GM19463 (cell line): ENCODE results near the gene MPC1.

ENCODE experiments used
- ATAC-seq: cut with Tn5 transposase; IDR thresholded peaks from one replicate; pipeline ENCODE4 v1.9.1; 2021; ENCODE audit warnings: mild to moderate bottlenecking, moderate library complexity; ENCODE audit not compliant: unreplicated experiment

The MPC1 gene

GRCh38 chr6:166382933-166383801 is at the start of gene MPC1:
MPC1 (minus strand) TSS chr6:166382940; CDS start chr6:166382876, 64 bp downstream.
- ATAC-seq = peak; percentile 87

- ATAC-seq = no peak
These were observed 47.5 kb upstream of the MPC1 start for GRCh38 chr6:166430269-166430668.

GRCh38 chr6:166424431-166424830 is 41.7 kb upstream of the MPC1 start:
- ATAC-seq = no peak

- no peak for ATAC-seq
These were observed 41.0 kb upstream of the MPC1 start for GRCh38 chr6:166423781-166424180.

DNA sequence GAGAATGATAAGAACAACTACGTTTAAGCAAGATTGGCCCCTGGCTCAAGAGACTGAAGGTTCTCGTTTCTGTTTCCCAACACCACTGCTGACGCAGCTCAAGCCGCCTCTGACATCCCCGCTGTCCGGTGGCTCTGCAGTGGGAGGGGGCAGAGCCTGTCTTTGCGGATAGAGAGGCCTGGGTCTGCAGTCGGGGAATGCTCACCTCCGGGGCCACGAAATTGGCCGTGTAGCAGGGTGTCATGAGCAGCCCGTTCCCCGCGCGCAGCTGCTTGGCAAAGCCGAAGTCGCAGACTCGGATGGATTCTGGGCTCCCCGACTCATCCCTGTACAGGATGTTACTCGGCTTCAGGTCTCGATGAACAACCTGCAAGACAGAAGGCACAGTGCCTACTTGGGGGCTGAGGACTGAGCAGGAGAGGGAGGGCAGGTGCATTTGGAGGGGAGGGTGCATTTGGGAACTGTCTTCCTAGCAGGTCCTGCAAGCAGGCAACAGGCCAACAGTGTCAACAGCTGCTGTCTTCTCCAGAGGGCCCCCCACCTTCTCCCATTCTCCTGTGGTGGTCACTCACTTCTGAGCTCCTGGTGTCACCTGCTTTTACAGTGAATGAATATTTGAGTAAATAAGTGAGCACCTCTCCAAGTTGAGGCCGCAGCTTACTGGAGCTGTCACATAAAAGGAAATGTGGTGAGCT is 40.5 kb upstream of the MPC1 start:
- no peak for ATAC-seq

GRCh38 chr6:166422201-166422940 is 39.6 kb upstream of the MPC1 start:
- ATAC-seq = no peak

GRCh38 chr6:166420351-166420750 is 37.6 kb upstream of the MPC1 start:
- no peak for ATAC-seq

DNA sequence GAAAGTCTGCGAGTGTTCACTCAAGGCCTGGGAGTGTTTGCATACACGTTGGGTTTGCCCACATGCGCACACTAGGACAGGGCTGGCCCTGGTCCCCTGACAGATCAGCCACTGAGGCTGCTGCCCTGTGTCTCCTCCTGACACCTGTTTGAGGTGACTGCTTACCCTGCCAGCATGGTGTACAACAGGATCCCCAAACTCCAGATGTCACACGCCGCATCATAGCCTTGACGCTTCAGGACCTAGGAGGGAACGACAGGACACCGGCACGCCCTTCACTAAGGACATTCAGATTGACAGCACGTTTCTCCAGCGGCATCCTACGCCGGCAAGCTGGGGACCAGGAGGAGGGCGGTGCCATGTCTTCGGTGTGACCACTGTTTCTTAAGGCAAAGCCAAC is 37.0 kb upstream of the MPC1 start:
- peak; percentile 13 for ATAC-seq

GRCh38 chr6:166419286-166419685 is 36.5 kb upstream of the MPC1 start:
- ATAC-seq = peak; percentile 98

DNA sequence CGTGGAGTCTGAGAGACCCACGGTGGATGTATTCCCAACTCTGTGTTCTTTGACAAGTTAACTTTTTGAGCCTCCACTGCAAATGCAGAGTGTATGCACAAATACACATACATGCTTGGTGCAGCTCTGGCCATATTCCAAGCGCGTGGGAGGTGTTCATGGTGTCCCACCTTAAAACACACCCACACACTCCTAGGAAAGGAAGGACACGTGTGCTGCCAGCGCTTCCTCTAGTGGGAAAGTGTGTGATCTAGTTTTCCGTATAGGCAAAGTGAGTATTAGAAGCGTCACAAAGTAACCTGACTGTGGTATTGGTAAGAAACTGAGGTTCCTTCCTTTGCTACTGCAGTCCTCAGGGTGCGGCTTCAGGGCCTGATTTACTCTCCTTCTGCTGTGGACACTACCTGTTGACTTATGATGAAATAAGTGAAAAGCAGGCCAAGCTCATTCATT is 36.0 kb upstream of the MPC1 start:
- no peak for ATAC-seq

GRCh38 chr6:166417285-166417691 is 34.5 kb upstream of the MPC1 start:
- ATAC-seq = peak; percentile 24

DNA sequence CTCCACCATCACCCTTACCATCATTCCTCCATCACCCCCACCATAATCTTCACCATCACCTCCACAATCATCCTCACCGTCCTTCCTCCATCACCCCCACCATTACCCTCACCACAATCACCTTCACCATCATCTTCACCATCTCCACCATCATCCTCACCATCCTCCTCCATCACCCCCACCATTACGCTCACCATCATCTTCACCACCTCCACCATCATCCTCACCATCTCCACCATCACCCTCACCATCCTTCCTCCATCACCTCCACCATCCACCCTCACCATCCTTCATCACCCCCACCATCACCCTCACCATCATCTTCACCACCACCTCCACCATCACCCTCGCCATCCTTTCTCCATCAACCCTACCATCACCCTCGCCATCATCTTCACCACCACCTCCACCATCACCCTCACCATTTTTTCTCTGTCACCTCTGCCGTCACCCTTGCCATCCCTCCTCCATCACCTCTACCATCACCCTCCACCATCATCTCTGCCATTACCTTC is 33.1 kb upstream of the MPC1 start:
- no peak for ATAC-seq

DNA sequence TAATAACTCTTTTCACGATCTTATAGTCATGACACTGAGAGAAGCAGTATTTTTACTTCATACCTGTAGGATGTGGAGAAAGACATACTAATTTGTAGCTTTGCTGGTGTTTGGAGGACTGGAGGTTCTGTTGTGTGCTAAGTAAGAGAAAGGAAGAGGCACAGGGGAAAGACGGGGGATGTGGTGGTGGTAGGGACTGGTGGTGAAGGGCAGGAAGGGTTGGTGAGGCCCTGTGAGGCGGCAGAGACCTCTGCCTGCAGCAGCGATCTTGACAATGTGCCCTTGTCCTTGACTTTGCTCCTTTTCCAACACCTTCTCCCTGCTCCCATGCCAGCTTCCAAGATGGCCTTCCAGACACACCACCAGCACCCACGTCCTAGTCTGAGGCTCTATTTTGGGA is 32.6 kb upstream of the MPC1 start:
- ATAC-seq = no peak

DNA sequence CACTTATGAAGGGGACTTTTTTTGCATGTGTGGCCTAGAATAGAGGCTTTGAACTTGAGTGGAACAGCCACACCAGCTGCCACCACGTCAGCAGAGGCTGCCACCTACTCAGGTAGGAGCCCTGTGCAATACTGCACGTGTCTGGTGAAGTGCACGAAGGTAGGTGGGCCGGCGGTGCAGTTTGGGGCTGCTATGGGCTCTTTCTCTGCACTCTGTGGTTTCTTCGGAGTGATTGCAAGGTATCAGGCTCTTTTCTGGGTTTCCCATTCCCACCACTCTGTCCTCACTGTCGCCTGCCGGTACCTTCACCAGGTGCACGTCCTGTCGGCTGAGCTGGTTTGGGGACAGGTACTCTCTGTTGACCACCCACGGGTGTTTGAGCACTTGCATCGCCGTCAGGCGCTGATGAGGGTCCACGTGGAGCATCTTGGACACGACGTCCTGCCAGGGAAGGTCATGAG is 30.8 kb upstream of the MPC1 start:
- no peak for ATAC-seq

GRCh38 chr6:166412911-166413384 is 30.2 kb upstream of the MPC1 start:
- ATAC-seq = no peak

- no peak for ATAC-seq
These were observed 29.6 kb upstream of the MPC1 start for GRCh38 chr6:166412156-166412910.

- ATAC-seq = no peak
These were observed 29.0 kb upstream of the MPC1 start for GRCh38 chr6:166411721-166412151.

GRCh38 chr6:166411271-166411670 is 28.5 kb upstream of the MPC1 start:
- ATAC-seq = no peak

- ATAC-seq = peak; percentile 53
These were observed 27.7 kb upstream of the MPC1 start for GRCh38 chr6:166410426-166410935.
